ENCODE results near the gene C16orf95. TPM values are rescaled to one million over a fixed set of nuclear protein-coding genes. Genes with fewer than 3 reads are reported as not detected.
A peak's percentile ranks its signal among the peaks of the same experiment; 100 is the strongest.

The C16orf95 gene
- total and polyA plus RNA-seq, 2 of the 4 experiments (the other 2 are of a cell fraction), result 2.0 to 4.7 TPM

- ChIA-PET CTCF (interaction anchor here (0.5 kb wide), 1 partner anchor 183 kb away, joined by 3 read pairs; no protein-coding TSS in a partner anchor), POLR2A (ENCODE audit: unreplicated experiment) (no interaction called here)
- H3K18ac ChIP-seq (ENCODE audit: low read depth, low read length), result no peak overlapping the region
- BruUV-seq (replicated peaks), result no TSS peak
- intact Hi-C loops (cut with micrococcal nuclease) (loop anchor here (2.0 kb wide), 1 partner anchor 55 kb away; no protein-coding TSS in a partner anchor), dilution Hi-C loops (cut with HindIII; ENCODE audit: low sequenced_read_pairs, unreplicated experiment) (no loop called here), in situ Hi-C loops (cut with MboI; ENCODE audit: low sequenced_read_pairs) (loop anchor here (10.0 kb wide), 1 partner anchor 309 kb away; no protein-coding TSS in a partner anchor)
- DNase-seq (peak; percentile 10), ATAC-seq (ENCODE audit: low read depth) (no peak)
- no peak overlapping the region for H2BK20ac ChIP-seq (ENCODE audit: low read depth, low read length)
- H4K91ac ChIP-seq (ENCODE audit: insufficient read depth, low read depth, low read length), result no peak overlapping the region
- no peak overlapping the region for H3K27ac ChIP-seq (ENCODE audit: insufficient read depth, low read length)
- H3K4me2 ChIP-seq (ENCODE audit: low read depth, low read length), result no peak overlapping the region
- peaks cover 14% of the 10 kb centered on the region for H4K20me1 ChIP-seq (ENCODE audit: insufficient read depth, low read length)
- 88% methylated on average over 3 of the region's 15 CpGs; no CpG with 5 or more reads in 1 of the 2 experiments for WGBS, 2 experiments (ENCODE audit: extremely low coverage in 2 of 2, insufficient read length in 1 of 2)
- H3K9me3 ChIP-seq (ENCODE audit: control insufficient read depth, insufficient read depth, low read length), result no peaks in the 10 kb centered on the region
- no peak overlapping the region for H2BK15ac ChIP-seq (ENCODE audit: low read depth, low read length)
- no peak overlapping the region for H3K23ac ChIP-seq (ENCODE audit: low read depth, low read length)
- no peak overlapping the region for H2AK9ac ChIP-seq (replicated peaks; ENCODE audit: low read depth, low read length, poor library complexity)
- H4K8ac ChIP-seq (ENCODE audit: low read depth in 2 of 2, low read length in 2 of 2), result no peak overlapping the region
- H3K36me3 ChIP-seq (ENCODE audit: control insufficient read depth, insufficient read depth, low read length), result peaks cover 16% of the 10 kb centered on the region; the same call in 1 of the 2 replicates
- H4K5ac ChIP-seq (ENCODE audit: low read depth, low read length), result no peak overlapping the region
- H3K27me3 ChIP-seq (ENCODE audit: control insufficient read depth, insufficient read depth, low read length), result no peaks in the 10 kb centered on the region
- H2AFZ ChIP-seq (replicated peaks; ENCODE audit: low read length, poor library complexity), result no peak overlapping the region
- H3K14ac ChIP-seq (replicated peaks; ENCODE audit: low read depth, low read length), result no peak overlapping the region
- H3K56ac ChIP-seq (ENCODE audit: extremely low read depth, insufficient read depth, low read length), result no peak overlapping the region
- H3K9me1 ChIP-seq (ENCODE audit: insufficient read depth, low read length), result no peaks in the 10 kb centered on the region
- H3K4me3 ChIP-seq (ENCODE audit: insufficient read depth, low read depth, low read length), result no peak overlapping the region
- H3K79me1 ChIP-seq (ENCODE audit: low read depth in 1 of 2, low read length in 2 of 2), result peaks cover 0 to 13% of the 10 kb centered on the region in 2 experiments; a peak in 1 of 4 replicates
- H3K4me1 ChIP-seq (ENCODE audit: control insufficient read depth, insufficient read depth, low read length), result peaks cover 6% of the 10 kb centered on the region; the same call in 1 of the 2 replicates
- H2AK5ac ChIP-seq (ENCODE audit: low read depth, low read length), result no peak overlapping the region
- H2BK5ac ChIP-seq (ENCODE audit: low read depth, low read length, poor library complexity, severe bottlenecking), result no peak overlapping the region
- H3K9ac ChIP-seq (ENCODE audit: low read depth, low read length), result no peak overlapping the region
- H2BK120ac ChIP-seq (ENCODE audit: low read depth, low read length), result no peak overlapping the region
- TF ChIP-seq MAFK (IDR thresholded peaks at IDR 0.05; ENCODE audit: low read depth, low read length) (no peak), RAD21 (IDR thresholded peaks at IDR 0.05; ENCODE audit: low read length) (no peak)
- no peak overlapping the region for H3K4ac ChIP-seq (ENCODE audit: low read depth, low read length)
Observed at GRCh38 chr16:87325423-87325858, 8.2 kb upstream of the C16orf95 start.

Data from IMR-90 (cell line).